GM12873 (cell line): ENCODE data around the gene POLD4.

ENCODE experiments used
- TF ChIP-seq, protein P1 (sequence below): IDR thresholded peaks from 2 replicates; pipeline ENCODE4 v1.5.1; 2012; ENCODE audit warnings: low read depth, mild to moderate bottlenecking, moderate library complexity, low read length, control low read depth; ENCODE audit not compliant: insufficient read depth; ENCODE audit errors: missing control alignments

POLD4 gene

DNA sequence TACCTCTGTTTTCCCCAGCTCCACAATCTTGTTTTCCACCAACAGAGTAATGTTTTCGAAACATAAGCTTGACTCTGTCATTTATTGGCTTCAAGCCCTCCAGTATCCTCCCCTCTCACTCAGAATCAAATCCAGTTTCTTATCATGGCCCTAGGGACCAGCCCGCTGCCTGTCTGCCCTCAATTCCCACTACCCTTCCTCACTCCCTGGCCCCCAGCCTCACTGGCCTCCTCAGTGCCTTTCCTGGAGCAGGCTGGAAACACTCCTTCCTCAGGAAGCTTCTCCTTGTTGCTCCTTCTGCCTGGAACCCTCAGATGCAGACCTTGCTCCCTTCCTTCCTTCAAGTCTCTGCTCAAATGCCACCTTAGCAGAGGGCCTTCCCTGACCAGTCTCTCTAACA lies 3.9 kb downstream of the POLD4 start:
- TF ChIP-seq, protein P1, sequence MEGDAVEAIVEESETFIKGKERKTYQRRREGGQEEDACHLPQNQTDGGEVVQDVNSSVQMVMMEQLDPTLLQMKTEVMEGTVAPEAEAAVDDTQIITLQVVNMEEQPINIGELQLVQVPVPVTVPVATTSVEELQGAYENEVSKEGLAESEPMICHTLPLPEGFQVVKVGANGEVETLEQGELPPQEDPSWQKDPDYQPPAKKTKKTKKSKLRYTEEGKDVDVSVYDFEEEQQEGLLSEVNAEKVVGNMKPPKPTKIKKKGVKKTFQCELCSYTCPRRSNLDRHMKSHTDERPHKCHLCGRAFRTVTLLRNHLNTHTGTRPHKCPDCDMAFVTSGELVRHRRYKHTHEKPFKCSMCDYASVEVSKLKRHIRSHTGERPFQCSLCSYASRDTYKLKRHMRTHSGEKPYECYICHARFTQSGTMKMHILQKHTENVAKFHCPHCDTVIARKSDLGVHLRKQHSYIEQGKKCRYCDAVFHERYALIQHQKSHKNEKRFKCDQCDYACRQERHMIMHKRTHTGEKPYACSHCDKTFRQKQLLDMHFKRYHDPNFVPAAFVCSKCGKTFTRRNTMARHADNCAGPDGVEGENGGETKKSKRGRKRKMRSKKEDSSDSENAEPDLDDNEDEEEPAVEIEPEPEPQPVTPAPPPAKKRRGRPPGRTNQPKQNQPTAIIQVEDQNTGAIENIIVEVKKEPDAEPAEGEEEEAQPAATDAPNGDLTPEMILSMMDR = no peak

DNA sequence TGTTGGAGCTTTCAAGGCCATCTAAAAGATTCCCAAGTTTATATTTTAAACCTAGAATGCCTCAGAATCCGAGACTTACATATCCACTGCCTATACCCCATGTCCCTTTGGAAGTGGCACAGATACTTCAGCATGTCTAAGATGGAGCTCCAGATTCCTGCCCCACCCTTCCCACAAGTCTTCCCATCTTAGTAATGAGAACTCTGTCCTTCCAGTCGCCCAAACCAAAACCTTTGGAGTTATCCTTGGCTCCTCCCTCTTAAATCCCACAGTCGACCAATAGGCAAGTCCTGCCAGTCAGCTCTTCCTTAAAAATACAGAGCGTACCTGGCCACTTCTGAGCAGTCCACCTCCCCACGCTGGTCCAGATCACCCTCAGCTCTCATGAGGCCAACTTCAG lies 4.3 kb downstream of the POLD4 start:
- TF ChIP-seq, protein P1 = no peak

DNA sequence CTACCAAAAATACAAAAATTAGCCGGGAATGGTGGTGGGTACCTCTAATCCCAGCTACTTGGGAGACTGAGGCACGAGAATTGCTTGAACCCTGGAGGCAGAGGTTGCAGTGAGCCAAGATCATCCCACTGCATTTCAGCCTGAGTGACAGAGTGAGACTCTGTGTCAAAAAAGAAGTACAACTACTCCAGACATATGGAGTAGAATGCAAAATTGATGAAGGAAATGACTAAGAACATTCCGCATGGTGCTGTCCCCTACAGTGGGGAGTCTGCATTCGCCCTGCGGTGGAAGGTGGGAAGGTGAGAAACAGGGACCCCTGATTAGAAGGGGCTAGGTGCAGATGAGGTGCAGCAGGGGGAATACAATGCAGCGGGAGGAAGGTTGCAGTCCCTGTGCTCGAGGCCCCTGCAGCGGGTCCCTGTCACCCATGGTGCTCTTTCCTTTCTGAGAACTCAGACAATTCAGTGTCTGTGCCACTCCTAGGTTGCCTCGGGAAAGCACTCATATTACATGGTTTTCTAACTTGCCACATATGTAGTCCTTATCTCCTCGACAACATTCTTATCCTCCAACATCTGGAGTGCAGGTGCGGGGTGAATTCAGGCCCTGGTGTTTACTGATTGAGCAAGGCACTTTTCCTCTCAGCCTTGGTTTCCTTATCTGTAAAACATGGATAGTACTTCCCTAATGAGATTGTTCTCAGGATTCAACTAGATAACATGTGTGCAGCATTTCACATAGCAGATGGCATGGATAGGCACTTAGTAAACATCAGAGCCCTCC lies 5.2 kb downstream of the POLD4 start:
- TF ChIP-seq, protein P1 = no peak

DNA sequence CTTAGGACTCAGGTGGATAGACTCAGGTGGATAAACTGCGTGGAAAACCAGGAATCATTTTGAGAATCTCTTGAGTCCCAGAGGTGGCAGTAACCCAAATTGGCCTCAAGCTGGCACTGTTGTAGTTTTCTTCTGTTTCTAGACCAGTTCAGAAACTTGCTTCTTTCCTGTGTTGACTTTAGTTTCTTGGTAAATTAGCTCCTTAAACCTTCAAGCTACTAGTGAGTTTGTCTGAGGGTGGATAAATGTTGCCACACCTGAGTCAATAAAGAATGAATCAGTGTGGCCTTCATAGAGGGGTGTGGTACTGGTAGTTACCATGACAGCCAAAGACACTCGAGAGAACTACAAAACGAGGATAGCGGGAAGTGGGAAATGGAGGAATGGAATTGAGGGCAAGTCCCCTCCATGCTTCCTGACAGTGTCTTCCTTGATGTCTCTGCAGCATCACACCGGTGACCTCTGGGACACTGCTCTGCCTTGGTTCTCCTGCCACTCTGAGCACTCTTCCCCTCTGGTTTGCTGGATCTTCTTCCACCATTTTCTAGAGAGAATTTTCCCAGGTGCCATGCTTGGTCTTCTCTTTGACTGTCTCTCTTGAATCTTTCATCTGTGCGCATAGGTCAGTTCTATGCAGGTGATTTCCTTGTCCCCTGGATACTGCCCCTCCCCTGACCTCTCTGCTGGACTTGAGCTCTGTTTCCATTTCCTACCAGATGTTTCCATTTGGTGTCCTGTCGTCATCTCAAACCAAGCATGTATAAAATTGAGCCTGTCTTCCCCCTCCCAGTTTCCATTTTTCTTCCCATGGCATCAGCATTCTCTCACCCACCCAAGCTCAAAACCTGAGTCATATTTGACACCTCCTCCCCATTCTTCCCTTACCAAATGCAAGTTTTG lies 7.2 kb downstream of the POLD4 start:
- TF ChIP-seq, protein P1 = peak; percentile 95

DNA sequence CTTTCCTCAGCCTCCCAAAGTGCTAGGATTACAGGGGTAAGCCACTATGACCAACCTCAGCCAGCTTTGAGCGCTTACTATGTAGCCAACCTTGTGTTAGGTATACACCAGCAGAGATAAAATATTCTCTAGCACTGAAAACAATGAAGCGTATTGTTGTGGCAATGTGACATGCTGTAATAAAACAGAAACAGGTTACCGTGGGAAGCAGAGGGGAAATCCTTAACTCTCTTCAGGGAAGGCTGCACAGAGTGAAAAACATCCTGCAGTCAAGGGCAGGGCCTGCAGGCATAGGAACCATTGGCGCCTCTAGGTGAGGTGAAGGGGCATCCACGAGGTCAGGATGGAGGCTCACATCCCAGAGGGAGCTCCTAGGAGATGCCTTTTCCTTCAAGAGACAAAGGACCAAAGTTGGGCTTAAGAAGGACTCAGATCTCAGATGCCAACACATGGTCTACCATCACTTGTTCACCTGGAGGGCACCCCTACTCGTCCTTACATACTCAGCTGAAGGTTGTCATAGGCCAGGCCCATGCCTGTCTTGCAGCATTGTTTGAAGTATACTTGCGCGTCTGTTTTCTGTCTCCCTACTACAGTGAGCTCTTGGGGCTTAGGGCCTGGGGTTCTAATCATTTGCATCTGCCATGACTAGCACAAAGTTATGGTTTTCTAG lies 8.0 kb downstream of the POLD4 start:
- TF ChIP-seq, protein P1 = no peak

DNA sequence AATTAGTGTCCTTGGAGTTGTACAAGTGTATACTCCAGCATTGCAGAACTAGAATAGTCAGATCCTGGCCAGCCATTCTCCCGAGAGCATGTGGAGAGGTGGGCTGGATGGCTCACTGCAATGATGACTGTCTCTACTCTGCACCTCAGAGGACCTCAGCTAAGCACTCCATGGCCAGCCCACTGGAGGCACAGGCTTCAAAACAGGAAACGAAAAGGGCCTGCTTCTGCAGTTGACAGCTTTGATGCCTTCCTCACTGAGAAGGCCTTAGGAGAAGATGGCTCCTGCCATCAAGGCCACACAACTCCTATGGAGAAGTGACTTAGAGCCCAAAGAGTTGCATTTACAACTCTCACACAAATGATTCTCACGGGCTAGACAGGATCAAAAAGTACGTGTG lies 9.1 kb downstream of the POLD4 start:
- TF ChIP-seq, protein P1 = no peak

DNA sequence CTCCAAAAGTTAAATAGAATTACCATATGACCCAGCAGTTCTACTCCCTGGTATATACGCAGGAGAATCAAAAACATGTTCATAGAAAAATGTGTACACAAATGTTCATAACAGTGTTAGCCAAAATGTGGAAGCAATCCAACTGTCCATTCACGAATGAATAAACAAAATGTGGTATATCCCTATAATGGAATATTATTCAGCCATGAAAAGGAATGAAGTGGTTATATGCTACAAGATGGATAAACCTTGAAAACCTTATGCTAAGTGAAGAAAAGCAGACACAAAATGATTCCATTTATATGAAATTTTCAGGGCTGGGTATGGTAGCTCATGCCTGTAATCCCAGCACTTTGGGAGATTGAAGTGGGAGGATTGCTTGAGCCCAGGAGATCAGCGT lies 16.1 kb downstream of the POLD4 start:
- TF ChIP-seq, protein P1 = no peak
